Gastroesophageal sphincter (tissue), 4 donors: ENCODE results near the gene CD27. TPM values are rescaled to one million over a fixed set of nuclear protein-coding genes. Genes with fewer than 3 reads are reported as not detected.

ENCODE experiments used
- ATAC-seq: fragments of 150-250 bp; one replicate; pipeline ENCODE4 v1.9.1; 2016; ENCODE audit warnings: mild to moderate bottlenecking, moderate library complexity
- H3K27ac ChIP-seq, 4 donors: fragments of 200-600 bp; sonication (generic) in 3 of 4; 1 replicate in 3 of 4; 2 replicates in 1 of 4; pipeline ENCODE4 v1.5.1; 2016 to 2019
- H3K27me3 ChIP-seq: fragments of 200-600 bp; sonication (generic); one replicate; pipeline ENCODE4 v1.5.1; 2019
- H3K36me3 ChIP-seq, 2 donors: fragments of 200-600 bp; sonication (generic); one replicate each; pipeline ENCODE4 v1.5.1; 2019; ENCODE audit warnings: control low read depth in 1 of 2
- H3K4me1 ChIP-seq, 3 donors: fragments of 200-600 bp; sonication (generic); 1 replicate in 2 of 3; 2 replicates in 1 of 3; pipeline ENCODE4 v1.5.1; 2016 to 2019; ENCODE audit warnings: control low read depth in 2 of 3
- H3K4me3 ChIP-seq, 2 donors: fragments of 200-600 bp; sonication (generic); one replicate each; pipeline ENCODE4 v1.5.1; 2019; ENCODE audit warnings: mild to moderate bottlenecking in 1 of 2, moderate library complexity in 1 of 2
- H3K9me3 ChIP-seq, 3 donors: fragments of 200-600 bp; sonication (generic); one replicate each; pipeline ENCODE4 v1.5.1; 2017 to 2019; ENCODE audit warnings: control low read depth in 2 of 3
- CTCF ChIP-seq, 4 experiments: fragments of 200-600 bp in 2 of 4; fragments of 450-650 bp in 2 of 4; sonication (generic) in 1 of 4; IDR thresholded peaks; one replicate each; pipeline ENCODE4 v1.5.1; 2017 to 2019; ENCODE audit warnings: antibody characterized with exemption in 4 of 4, mild to moderate bottlenecking in 2 of 4, moderate library complexity in 2 of 4
- EP300 ChIP-seq: sonication (generic); formaldehyde crosslinking; IDR thresholded peaks from one replicate; pipeline ENCODE4 v1.6.1; 2017; ENCODE audit warnings: antibody characterized with exemption, mild to moderate bottlenecking
- POLR2A ChIP-seq, 2 donors: fragments of 450-650 bp; IDR thresholded peaks; one replicate each; pipeline ENCODE4 v1.6.1; 2017; ENCODE audit warnings: antibody characterized with exemption in 2 of 2, mild to moderate bottlenecking in 2 of 2, moderate library complexity in 1 of 2
- POLR2AphosphoS5 ChIP-seq: sonication (generic); formaldehyde crosslinking; IDR thresholded peaks from one replicate; pipeline ENCODE4 v1.6.1; 2017; ENCODE audit warnings: antibody characterized with exemption
- WGBS, 2 donors: methylation state at CpG; one replicate each; pipeline ENCODE4 v1.1.5; 2018; ENCODE audit warnings: low coverage in 1 of 2; 5-methylcytosine and 5-hydroxymethylcytosine counted together
- total RNA-seq, 4 donors: library from RNA; depleted of rRNA; stranded (reverse); fragments of >200 nt; gene quantifications; one replicate each; pipeline ENCODE4 v1.1.0, GENCODE V29; 2016

Gene CD27
- total RNA-seq, 4 donors from 2014 or later = 0.45 to 0.89 TPM; not detected in 2

GRCh38 chr12:6443361-6443983 lies 1.3 kb upstream of the CD27 start:
- no peak for ATAC-seq
- 61 to 73% methylated on average over 4 to 5 of the region's 9 CpGs for WGBS, 2 donors
- H3K4me3 ChIP-seq = no peak overlapping the region
- TF ChIP-seq EP300 = no peak
- TF ChIP-seq POLR2A (IDR thresholded peaks at IDR 0.05) = no peak
- no peak for TF ChIP-seq CTCF (IDR thresholded peaks at IDR 0.05)
- TF ChIP-seq POLR2AphosphoS5 = no peak
- no peaks in the 10 kb centered on the region for H3K27me3 ChIP-seq
- peaks cover 0 to 80% of the 10 kb centered on the region in 2 donors for H3K36me3 ChIP-seq
- H3K9me3 ChIP-seq = no peaks in the 10 kb centered on the region
- H3K27ac ChIP-seq = no peak overlapping the region
- H3K4me1 ChIP-seq = peaks cover 0 to 4% (median 0%) of the 10 kb centered on the region in 3 donors

DNA sequence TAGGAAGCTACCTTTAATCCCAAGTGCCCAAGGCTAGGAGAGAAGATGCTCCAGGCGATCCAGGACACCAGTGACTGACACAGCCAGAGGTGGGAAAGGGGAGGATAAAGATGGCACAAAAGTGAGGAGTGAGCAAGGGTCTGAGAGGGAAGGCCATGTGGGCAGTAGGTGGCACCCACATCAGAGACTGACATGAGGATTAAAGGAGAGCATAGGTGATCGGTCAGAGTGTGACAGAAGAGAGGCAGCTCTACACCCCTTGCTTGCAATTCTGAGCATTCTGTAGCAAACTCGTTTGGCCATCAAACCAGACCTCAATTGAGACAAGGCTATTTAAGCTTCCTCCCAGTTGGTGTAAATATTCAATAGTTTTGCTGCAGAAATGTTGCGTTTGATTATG lies 724 bp upstream of the CD27 start:
- WGBS, 2 donors = 71 to 89% methylated on average over 4 of the region's 4 CpGs
- no peak for ATAC-seq
- H3K36me3 ChIP-seq = peaks cover 0 to 75% of the 10 kb centered on the region in 2 donors
- H3K4me1 ChIP-seq = peaks cover 0 to 9% (median 0%) of the 10 kb centered on the region in 3 donors
- H3K27ac ChIP-seq = no peak overlapping the region
- no peaks in the 10 kb centered on the region for H3K9me3 ChIP-seq
- TF ChIP-seq POLR2AphosphoS5 = no peak
- TF ChIP-seq CTCF (IDR thresholded peaks at IDR 0.05) = no peak
- TF ChIP-seq EP300 = no peak
- TF ChIP-seq POLR2A (IDR thresholded peaks at IDR 0.05) = no peak
- H3K27me3 ChIP-seq = no peaks in the 10 kb centered on the region
- no peak overlapping the region for H3K4me3 ChIP-seq

DNA sequence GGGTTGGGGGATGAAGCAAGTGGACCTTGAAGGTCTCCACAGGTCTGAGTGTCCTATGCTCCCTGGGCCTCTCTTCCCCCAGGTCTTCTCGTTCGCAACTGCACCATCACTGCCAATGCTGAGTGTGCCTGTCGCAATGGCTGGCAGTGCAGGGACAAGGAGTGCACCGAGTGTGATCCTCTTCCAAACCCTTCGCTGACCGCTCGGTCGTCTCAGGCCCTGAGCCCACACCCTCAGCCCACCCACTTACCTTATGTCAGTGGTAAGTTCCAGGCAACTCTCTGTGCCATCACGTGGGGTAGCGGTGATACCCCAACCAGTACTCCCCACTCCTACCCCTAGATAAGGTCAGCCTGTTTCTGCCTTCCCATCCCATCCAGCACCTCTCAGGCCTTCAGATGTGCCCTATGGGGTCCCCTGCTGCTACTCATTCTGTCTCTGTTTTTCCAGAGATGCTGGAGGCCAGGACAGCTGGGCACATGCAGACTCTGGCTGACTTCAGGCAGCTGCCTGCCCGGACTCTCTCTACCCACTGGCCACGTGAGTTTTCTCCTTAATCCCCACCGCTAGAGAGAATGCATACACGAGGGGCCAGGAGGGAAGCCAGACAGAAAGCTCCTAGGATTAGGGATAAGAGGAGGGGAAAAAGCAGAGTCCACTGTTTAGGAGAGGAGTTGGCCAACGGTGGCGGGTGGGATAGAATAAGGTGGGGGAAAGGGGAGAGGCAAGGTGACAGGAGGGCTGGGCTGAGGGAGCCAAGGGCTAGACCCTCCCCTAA lies 5.5 kb downstream of the CD27 start:
- H3K36me3 ChIP-seq = peaks cover 0 to 52% of the 10 kb centered on the region in 2 donors
- H3K27ac ChIP-seq = peak overlapping the region; percentile 83 to 98 (median 95)
- no peak for ATAC-seq
- no peak for TF ChIP-seq EP300
- no peak for TF ChIP-seq POLR2A (IDR thresholded peaks at IDR 0.05)
- TF ChIP-seq POLR2AphosphoS5 = no peak
- no peaks in the 10 kb centered on the region for H3K9me3 ChIP-seq
- peaks cover 3 to 49% (median 16%) of the 10 kb centered on the region in 3 donors for H3K4me1 ChIP-seq
- H3K4me3 ChIP-seq = peak overlapping the region; percentile 63 to 72
- no peaks in the 10 kb centered on the region for H3K27me3 ChIP-seq
- whole genome bisulfite sequencing, 2 donors = 69 to 72% methylated on average over 8 to 10 of the region's 16 CpGs

DNA sequence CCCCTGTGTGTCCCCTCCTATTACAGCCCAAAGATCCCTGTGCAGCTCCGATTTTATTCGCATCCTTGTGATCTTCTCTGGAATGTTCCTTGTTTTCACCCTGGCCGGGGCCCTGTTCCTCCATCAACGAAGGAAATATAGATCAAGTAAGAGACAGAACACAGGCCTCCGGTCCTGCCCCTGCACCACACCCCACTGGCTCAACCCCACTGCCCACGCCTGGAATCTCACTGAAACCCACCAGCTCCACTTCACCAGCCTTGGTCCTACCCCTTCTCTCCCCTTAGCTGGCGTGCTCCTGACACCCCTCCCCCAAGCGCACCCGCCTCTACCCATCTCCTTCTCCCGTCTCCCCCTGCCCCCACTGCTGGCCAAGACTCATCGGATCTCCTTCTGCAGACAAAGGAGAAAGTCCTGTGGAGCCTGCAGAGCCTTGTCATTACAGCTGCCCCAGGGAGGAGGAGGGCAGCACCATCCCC lies 6.2 kb downstream of the CD27 start:
- Histone ChIP-seq H3K4me3 (peak overlapping the region; percentile 63 to 72), H3K4me1 (peaks cover 3 to 49% (median 16%) of the 10 kb centered on the region in 3 donors), H3K36me3 (peaks cover 0 to 49% of the 10 kb centered on the region in 2 donors), H3K27ac (peak overlapping the region; percentile 83 to 98 (median 95)), H3K27me3 (no peaks in the 10 kb centered on the region), H3K9me3 (no peaks in the 10 kb centered on the region)
- no peak for TF ChIP-seq POLR2AphosphoS5
- no peak for TF ChIP-seq POLR2A (IDR thresholded peaks at IDR 0.05)
- TF ChIP-seq EP300 = no peak
- 6 to 7% methylated on average over 6 of the region's 11 CpGs for WGBS, 2 donors
- no peak for ATAC-seq

DNA sequence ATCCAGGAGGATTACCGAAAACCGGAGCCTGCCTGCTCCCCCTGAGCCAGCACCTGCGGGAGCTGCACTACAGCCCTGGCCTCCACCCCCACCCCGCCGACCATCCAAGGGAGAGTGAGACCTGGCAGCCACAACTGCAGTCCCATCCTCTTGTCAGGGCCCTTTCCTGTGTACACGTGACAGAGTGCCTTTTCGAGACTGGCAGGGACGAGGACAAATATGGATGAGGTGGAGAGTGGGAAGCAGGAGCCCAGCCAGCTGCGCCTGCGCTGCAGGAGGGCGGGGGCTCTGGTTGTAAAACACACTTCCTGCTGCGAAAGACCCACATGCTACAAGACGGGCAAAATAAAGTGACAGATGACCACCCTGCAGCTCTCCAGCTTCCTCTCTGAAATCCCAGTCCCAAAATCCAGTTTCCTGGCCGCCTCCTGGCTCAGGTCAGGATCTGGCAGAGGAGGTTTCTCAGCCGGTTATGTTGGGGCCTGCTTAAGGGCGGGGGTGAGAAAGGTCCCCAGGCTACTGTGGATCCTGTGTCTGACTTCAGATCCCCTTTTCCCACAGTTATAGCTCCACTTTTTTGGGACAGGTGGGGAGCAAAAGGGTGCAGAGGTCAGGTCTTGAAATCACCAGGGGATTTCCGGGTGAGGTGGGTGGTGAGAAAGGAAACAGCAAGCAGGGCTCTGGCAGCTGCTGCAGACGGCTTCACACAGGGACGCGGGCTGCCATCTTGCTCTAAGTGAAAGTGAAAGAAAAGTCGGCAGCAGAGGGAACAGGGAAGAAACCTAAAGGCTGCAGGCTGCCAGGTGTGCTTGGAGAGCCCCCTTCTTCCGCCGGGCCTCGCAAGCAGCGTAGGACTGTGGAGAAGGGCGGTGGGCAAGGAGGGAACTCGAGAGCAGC lies 6.8 kb downstream of the CD27 start, which contains the start of gene TAPBPL:
TAPBPL (plus strand) TSS at position 695 of the 897 bp plus-strand sequence. CDS start 207 bp downstream, outside the sequence.
- peak; percentile 91 for ATAC-seq
- WGBS, 2 donors = 0% methylated on average over 2 to 12 of the region's 27 CpGs
- peaks cover 3 to 49% (median 16%) of the 10 kb centered on the region in 3 donors for H3K4me1 ChIP-seq

More for the DNA sequence above, 6.8 kb downstream of the CD27 start, which contains the start of gene TAPBPL:
- Histone ChIP-seq H3K27ac (peak within 1 kb of the TSS; percentile 83 to 98 (median 95)), H3K9me3 (no peaks in the 10 kb centered on the region), H3K36me3 (peaks cover 0 to 45% of the 10 kb centered on the region in 2 donors), H3K4me3 (peak within 1 kb of the TSS; percentile 63 to 72), H3K27me3 (no peaks in the 10 kb centered on the region)
- TF ChIP-seq EP300 (no peak), POLR2A (IDR thresholded peaks at IDR 0.05) (peak; percentile 36 to 57), CTCF (IDR thresholded peaks at IDR 0.05) (no peak), POLR2AphosphoS5 (peak; percentile 67)
